Prostate gland (tissue), 2 donors: Measurements from ENCODE around the gene BLNK. TPM values are rescaled to one million over a fixed set of nuclear protein-coding genes. Genes with fewer than 3 reads are reported as not detected.

Experiments used
- DNase-seq: peaks from one replicate; pipeline ENCODE4 v3.0.0-alpha.2; 2019; ENCODE audit warnings: low spot score
- H3K27ac ChIP-seq, 2 donors: fragments of 200-600 bp; sonication (generic); 2 replicates each; pipeline ENCODE4 v1.5.1; 2017 to 2019
- H3K27me3 ChIP-seq: fragments of 200-600 bp; sonication (generic); replicated peaks from 2 replicates; pipeline ENCODE4 v1.5.1; 2019; ENCODE audit not compliant: insufficient read depth
- H3K36me3 ChIP-seq, 2 donors: fragments of 200-600 bp; sonication (generic); 1 replicate in 1 of 2; 2 replicates in 1 of 2; pipeline versions ENCODE4 v1.5.1 to v1.8.1; 2017 to 2019
- H3K4me1 ChIP-seq: fragments of 200-600 bp; sonication (generic); replicated peaks from 2 replicates; pipeline ENCODE4 v1.5.1; 2019
- H3K4me3 ChIP-seq, 2 donors: fragments of 200-600 bp; sonication (generic); 2 replicates each; pipeline ENCODE4 v1.5.1; 2017 to 2019
- H3K9me3 ChIP-seq: fragments of 200-600 bp; sonication (generic); 2 replicates; pipeline ENCODE4 v1.5.1; 2017
- CTCF ChIP-seq, 4 experiments: fragments of 200-600 bp in 2 of 4; fragments of 450-650 bp in 2 of 4; sonication (generic) in 2 of 4; IDR thresholded peaks; 1 replicate in 3 of 4; 2 replicates in 1 of 4; pipeline ENCODE4 v1.5.1; 2016 to 2019; ENCODE audit warnings: antibody characterized with exemption in 4 of 4, mild to moderate bottlenecking in 2 of 4, moderate library complexity in 2 of 4
- POLR2A ChIP-seq: fragments of 450-650 bp; IDR thresholded peaks from one replicate; pipeline ENCODE4 v1.6.1; 2016; ENCODE audit warnings: antibody characterized with exemption, mild to moderate bottlenecking
- POLR2AphosphoS5 ChIP-seq: sonication (generic); formaldehyde crosslinking; IDR thresholded peaks from one replicate; pipeline ENCODE4 v1.6.1; 2017; ENCODE audit warnings: antibody characterized with exemption
- WGBS: methylation state at CpG from one replicate; pipeline ENCODE4 v1.1.5; 2018; 5-methylcytosine and 5-hydroxymethylcytosine counted together
- intact Hi-C: fragments of 100-400 bp; cut with DNase I; formaldehyde crosslinking; loops from one replicate; pipeline ENCODE4 v1.14.2; 2022
- total RNA-seq, 2 donors: library from RNA; depleted of rRNA; stranded (reverse); fragments of >200 nt; gene quantifications; one replicate each; pipeline ENCODE4 v1.1.0, GENCODE V29; 2016

BLNK gene
- total RNA-seq, 2 donors from 2014 or later, result 4.8 to 8.2 TPM

GRCh38 chr10:96281444-96282029 lies 10.2 kb upstream of the BLNK start:
- intact Hi-C loops, result loop anchor here (10.0 kb wide), 1 partner anchor 247 kb away; no protein-coding TSS in a partner anchor
- no peak for DNase-seq
- Histone ChIP-seq H3K27me3 (no peaks in the 10 kb centered on the region), H3K4me1 (no peaks in the 10 kb centered on the region), H3K27ac (no peak overlapping the region), H3K36me3 (no peaks in the 10 kb centered on the region), H3K4me3 (no peak overlapping the region), H3K9me3 (no peaks in the 10 kb centered on the region)
- no peak for TF ChIP-seq CTCF (IDR thresholded peaks at IDR 0.05)
- no peak for TF ChIP-seq POLR2AphosphoS5
- TF ChIP-seq POLR2A, result no peak
- 91% methylated on average over 3 of the region's 3 CpGs for WGBS

GRCh38 chr10:96280859-96281258 lies 9.5 kb upstream of the BLNK start:
- Histone ChIP-seq H3K27me3 (no peaks in the 10 kb centered on the region), H3K4me3 (no peak overlapping the region), H3K36me3 (no peaks in the 10 kb centered on the region), H3K27ac (no peak overlapping the region), H3K4me1 (no peaks in the 10 kb centered on the region), H3K9me3 (no peaks in the 10 kb centered on the region)
- intact Hi-C loops, result loop anchor here (10.0 kb wide), 1 partner anchor 246 kb away; no protein-coding TSS in a partner anchor
- 85% methylated on average over 2 of the region's 2 CpGs for whole genome bisulfite sequencing
- TF ChIP-seq POLR2A, result no peak
- no peak for TF ChIP-seq CTCF (IDR thresholded peaks at IDR 0.05)
- TF ChIP-seq POLR2AphosphoS5, result no peak
- DNase-seq, result no peak

- 91% methylated on average over 3 of the region's 3 CpGs for WGBS
- DNase-seq, result no peak
- Histone ChIP-seq H3K27ac (no peak overlapping the region), H3K36me3 (no peaks in the 10 kb centered on the region), H3K4me3 (no peak overlapping the region), H3K9me3 (no peaks in the 10 kb centered on the region), H3K4me1 (no peaks in the 10 kb centered on the region), H3K27me3 (no peaks in the 10 kb centered on the region)
- intact Hi-C loops, result no loop called here
- no peak for TF ChIP-seq POLR2A
- no peak for TF ChIP-seq POLR2AphosphoS5
- no peak for TF ChIP-seq CTCF (IDR thresholded peaks at IDR 0.05)
These were observed 7.8 kb upstream of the BLNK start for GRCh38 chr10:96279191-96279641.

GRCh38 chr10:96276831-96277230 lies 5.5 kb upstream of the BLNK start:
- no peaks in the 10 kb centered on the region for H3K27me3 ChIP-seq
- H3K36me3 ChIP-seq, result no peaks in the 10 kb centered on the region
- no peak overlapping the region for H3K27ac ChIP-seq
- H3K4me1 ChIP-seq, result peaks cover 4% of the 10 kb centered on the region
- no peak for TF ChIP-seq POLR2AphosphoS5
- H3K4me3 ChIP-seq, result no peak overlapping the region
- 58% methylated on average over 1 of the region's 1 CpG for WGBS
- H3K9me3 ChIP-seq, result no peaks in the 10 kb centered on the region
- intact Hi-C loops, result no loop called here
- no peak for DNase-seq

- H3K36me3 ChIP-seq, result no peaks in the 10 kb centered on the region
- peaks cover 4% of the 10 kb centered on the region for H3K4me1 ChIP-seq
- no peaks in the 10 kb centered on the region for H3K27me3 ChIP-seq
- H3K9me3 ChIP-seq, result no peaks in the 10 kb centered on the region
- H3K4me3 ChIP-seq, result no peak overlapping the region
- intact Hi-C loops, result no loop called here
- 80% methylated on average over 6 of the region's 6 CpGs for WGBS
- no peak for DNase-seq
- H3K27ac ChIP-seq, result no peak overlapping the region
- no peak for TF ChIP-seq POLR2A
- TF ChIP-seq POLR2AphosphoS5, result no peak
- TF ChIP-seq CTCF (IDR thresholded peaks at IDR 0.05), result no peak
These were observed 5.1 kb upstream of the BLNK start for GRCh38 chr10:96276426-96276825.
